LNCaP clone FGC (cell line): Measurements from ENCODE around the gene FOXP4.

Experiments used
- DNase-seq: peaks from one replicate; pipeline ENCODE4 v3.0.0-alpha.2; 2011; ENCODE audit warnings: low read depth
- H3K4me3 ChIP-seq: 2 replicates; pipeline ENCODE4 v1.5.1; 2011; ENCODE audit warnings: mild to moderate bottlenecking, low read depth, low read length, control low read depth
- TF ChIP-seq, protein P1 (sequence below): IDR thresholded peaks from 2 replicates; pipeline ENCODE4 v1.5.1; 2012; ENCODE audit warnings: mild to moderate bottlenecking; ENCODE audit not compliant: control insufficient read depth, insufficient read depth; ENCODE audit errors: extremely low read depth

The FOXP4 gene

GRCh38 chr6:41551857-41552256, 5.7 kb downstream of the FOXP4 start:
- TF ChIP-seq, protein P1, sequence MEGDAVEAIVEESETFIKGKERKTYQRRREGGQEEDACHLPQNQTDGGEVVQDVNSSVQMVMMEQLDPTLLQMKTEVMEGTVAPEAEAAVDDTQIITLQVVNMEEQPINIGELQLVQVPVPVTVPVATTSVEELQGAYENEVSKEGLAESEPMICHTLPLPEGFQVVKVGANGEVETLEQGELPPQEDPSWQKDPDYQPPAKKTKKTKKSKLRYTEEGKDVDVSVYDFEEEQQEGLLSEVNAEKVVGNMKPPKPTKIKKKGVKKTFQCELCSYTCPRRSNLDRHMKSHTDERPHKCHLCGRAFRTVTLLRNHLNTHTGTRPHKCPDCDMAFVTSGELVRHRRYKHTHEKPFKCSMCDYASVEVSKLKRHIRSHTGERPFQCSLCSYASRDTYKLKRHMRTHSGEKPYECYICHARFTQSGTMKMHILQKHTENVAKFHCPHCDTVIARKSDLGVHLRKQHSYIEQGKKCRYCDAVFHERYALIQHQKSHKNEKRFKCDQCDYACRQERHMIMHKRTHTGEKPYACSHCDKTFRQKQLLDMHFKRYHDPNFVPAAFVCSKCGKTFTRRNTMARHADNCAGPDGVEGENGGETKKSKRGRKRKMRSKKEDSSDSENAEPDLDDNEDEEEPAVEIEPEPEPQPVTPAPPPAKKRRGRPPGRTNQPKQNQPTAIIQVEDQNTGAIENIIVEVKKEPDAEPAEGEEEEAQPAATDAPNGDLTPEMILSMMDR = no peak
- no peak overlapping the region for H3K4me3 ChIP-seq
- DNase-seq = no peak

DNA sequence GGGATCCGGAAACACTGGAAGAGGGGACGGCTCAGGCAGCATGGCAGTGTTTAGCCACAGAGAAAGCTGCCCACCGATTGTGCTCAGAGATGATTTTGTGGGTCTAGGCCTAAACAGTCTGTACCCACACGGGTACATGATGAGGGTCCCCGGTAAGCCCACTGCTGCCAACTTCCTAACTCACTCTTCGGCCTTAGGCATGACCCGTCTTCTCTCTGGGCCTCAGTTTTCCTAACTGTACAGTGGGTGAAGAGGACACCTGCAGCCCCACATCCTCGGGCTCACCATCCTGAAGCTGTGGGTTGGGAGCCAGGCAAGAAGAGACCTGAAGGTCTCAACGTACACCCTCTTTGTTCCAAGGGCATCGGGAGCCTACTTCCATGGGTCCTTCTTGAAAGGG, 6.5 kb downstream of the FOXP4 start:
- H3K4me3 ChIP-seq = no peak overlapping the region
- DNase-seq = no peak

GRCh38 chr6:41553405-41553999, 7.3 kb downstream of the FOXP4 start:
- TF ChIP-seq, protein P1 = no peak

More for the DNA sequence above, 6.5 kb downstream of the FOXP4 start:
- TF ChIP-seq, protein P1 = no peak

DNA sequence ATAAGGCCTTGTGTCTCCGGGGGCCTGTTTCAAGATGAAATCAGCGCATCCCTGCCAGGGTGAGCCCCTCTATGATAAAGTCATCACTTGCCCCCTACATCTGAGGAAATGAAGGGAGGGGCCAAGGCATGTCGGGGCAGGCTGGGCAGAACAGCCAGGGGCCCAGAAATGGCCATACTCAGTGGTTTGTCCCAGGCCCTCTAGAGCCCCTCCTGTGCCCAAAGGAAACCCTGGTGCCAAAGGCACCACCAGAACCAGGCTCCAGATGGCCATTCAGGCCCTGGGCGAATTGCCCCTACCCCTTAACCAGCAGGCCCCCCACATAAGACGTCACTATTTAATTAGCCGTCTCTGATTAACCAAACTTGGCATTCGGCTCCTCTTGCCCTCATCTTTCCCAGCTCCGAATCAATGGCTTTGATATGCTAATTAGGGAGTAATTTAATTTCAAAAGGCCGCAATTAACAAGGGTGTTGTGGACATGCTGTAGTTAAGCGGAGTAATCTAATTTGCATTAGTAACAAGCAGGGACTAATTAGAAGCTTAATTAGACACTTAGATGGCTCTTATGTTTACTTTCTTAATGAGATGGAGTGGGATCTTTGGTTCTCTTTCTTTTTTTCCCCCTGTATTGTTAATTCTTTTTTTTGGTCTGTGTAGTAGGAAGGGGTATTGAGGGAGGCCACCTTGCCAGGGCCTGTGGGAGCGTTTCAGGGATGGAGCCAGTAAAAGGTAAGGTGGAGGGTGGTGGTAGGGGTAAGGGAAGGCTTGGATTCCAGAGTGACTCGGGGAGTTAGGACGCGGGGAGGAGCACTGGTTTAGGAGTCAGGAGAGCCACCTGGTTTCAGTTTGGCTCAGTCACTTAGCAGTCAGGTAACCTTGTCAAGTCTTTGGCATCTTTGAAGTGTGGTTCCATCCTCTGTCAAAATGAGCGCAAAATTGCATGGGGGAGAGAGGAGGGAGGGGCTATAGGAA, 9.4 kb downstream of the FOXP4 start:
- no peak for DNase-seq
- H3K4me3 ChIP-seq = no peak overlapping the region
- TF ChIP-seq, protein P1 = no peak

More at GRCh38 chr6:41553405-41553999, 7.3 kb downstream of the FOXP4 start:
- H3K4me3 ChIP-seq = no peak overlapping the region
- DNase-seq = no peak

DNA sequence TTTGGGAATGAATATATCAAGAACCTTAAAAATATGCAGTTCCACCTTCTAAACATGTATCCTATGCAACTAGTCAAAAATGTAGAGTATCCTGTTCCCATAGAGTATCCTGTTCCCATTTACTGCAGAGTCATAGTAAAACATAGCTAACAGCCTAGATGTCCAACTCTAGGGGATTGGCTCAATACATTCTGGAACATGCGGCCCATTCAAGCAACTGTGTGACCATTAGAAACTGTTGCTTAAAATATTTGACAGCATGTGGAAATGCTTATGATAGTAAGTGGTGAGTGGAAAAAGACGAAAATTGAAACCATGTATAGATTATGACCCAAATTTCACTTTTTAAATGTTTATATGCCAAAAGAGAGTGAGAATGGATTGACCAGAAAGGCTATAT, 11.2 kb downstream of the FOXP4 start:
- no peak overlapping the region for H3K4me3 ChIP-seq
- DNase-seq = no peak
- TF ChIP-seq, protein P1 = no peak

DNA sequence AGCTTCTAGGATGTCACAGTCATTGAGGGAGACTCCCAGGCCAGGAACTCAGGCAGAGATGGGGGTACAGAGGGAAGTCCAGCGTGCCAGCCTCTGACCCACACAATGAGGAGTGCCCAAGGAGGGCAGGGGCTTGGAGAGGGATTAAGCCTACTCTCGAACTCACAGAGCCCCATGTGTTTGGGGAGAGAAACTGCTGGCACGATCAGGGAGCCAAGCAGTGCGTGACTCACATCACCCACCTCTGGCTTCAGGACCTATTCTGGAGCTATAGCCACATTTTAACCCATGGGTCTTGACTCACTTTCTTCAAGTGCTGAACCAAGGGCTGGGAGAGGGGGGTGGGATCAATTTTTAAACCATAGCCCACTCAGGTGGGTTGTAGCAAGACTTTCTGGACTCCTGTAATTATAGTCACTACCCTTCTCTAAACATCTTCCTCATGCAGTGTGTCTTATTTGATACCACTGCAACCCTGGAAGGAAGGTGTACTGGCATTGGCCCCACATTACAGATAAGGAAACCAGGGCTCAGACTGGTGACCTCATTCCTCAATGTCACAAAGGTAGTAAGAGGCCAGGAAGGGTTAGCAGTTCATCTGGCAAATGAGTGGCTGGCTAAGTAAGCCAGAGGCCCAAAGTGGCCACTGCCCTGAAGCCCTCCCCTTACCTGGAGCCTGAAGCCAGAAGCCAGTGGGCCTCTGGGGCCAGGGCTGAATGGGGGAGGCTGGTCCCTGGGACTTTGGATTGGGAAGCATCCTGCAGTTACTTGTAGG, 12.0 kb downstream of the FOXP4 start:
- no peak for DNase-seq
- H3K4me3 ChIP-seq = no peak overlapping the region
- TF ChIP-seq, protein P1 = no peak
